Stimulated activated CD4-positive, alpha-beta T cell treated with anti-CD3 and anti-CD28 coated beads, Interleukin-4, amount 100 ng/mL, for 48 hours (primary cell): ENCODE data around the gene E2F1.
"Not testable (repeated sequence)": the region's sequence is repeated elsewhere in the genome, so short reads cannot be mapped to it uniquely, and the experiment has no call there.

Experiments
- DNase-seq, 2 donors: peaks; one replicate each; pipeline ENCODE4 v3.0.0-alpha.2; 2020; ENCODE audit warnings: low read depth in 2 of 2

Gene E2F1

DNA sequence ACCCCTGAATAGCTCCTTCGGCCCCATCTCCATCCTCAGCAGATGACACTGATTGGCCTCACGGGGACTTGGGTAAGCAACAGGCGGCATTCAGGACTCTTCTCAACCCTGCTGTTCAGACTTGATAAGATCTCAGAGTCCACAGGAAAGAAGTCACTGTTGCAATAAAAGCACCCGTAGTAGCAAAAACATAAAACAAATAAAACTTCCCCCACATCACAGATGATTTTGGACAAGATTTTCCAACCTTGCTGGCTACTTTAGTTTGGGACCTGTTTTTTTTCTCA, 41.2 kb downstream of the E2F1 start:
- no peak for DNase-seq

DNA sequence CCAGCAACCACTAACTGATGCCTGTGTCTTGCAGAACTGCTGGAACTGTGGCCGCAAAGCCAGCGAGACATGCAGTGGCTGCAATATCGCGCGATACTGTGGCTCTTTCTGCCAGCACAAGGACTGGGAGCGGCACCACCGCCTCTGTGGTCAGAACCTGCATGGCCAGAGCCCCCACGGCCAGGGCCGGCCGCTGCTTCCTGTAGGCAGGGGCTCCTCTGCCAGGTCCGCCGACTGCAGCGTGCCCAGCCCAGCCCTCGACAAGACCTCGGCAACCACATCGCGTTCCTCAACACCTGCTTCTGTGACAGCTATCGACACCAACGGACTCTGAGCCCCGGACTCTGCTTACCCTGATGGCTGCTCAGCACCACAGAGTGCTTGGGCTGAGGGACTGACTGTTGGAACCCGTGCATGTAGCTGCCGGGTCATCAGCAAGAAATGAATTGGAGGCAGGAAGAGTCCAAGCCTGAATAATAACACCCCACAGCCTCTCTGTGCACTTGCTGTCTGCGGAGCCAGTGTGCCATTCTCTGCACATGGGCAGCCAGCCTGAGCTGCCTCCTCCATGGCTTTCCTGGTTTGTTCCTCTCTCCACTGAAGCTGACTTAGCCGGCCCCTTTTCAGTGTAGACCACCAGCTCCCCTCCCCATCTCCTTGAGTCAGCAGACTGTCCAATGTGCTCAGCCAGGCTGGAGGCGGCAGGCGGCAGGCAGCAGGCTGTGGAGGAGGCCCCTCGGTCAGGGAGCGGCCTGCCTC, 41.7 kb downstream of the E2F1 start:
- no peak for DNase-seq

DNA sequence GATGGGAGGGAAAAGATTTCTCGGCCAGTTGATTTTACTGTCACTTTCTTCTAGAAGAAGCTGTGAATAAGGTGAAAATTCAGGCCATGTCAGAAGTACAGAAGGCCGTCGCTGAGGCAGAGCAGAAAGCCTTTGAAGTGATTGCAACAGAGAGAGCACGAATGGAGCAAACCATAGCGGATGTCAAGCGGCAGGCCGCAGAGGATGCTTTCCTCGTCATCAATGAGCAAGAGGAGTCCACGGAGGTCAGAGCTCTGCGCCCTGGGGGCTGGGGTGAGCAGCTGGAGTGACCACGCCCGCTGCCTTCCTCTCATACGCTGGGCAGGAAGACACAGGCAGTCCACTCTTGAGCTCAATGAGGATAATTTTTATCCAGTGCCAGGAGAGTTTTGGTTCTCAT, 45.9 kb downstream of the E2F1 start:
- DNase-seq = no peak

DNA sequence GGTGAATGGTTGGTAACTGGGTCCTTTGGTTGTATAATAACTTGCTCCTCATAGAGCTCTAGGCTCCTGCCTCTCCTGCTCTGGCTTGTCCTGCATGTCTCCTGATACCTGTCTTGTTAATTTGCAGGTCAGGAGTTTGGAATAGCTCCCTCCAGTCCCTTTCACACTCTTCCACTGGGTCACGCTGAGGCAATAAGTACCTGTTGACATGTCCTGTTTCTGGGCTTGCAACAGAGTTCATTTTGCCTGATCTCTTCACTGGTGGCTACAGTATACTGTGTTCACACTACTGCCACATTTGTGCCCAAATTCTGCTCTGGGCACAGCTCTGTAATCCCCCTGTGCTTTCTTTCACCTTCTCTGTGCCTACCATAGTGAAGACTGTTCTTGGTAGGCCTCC, 49.4 kb downstream of the E2F1 start:
- DNase-seq = no peak

DNA sequence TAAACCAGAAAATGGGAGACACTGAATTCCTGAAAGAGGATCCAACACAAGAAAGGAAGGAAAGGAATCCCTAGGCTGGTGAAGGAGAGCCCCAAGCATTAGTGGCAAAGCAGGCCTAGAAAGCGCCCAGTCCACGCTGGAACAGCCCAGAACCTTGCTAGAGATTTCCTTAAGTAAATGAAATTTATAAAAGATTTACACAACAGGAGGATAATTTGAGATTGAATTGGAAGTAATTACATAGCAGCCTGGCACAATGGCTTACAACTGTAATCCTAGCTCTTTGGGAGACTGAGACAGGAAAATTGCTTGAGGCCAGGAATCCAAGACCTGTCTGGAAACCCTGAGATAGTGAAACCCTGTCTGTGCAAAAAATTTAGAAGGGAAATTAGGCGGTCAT, 50.8 kb downstream of the E2F1 start:
- no peak for DNase-seq

DNA sequence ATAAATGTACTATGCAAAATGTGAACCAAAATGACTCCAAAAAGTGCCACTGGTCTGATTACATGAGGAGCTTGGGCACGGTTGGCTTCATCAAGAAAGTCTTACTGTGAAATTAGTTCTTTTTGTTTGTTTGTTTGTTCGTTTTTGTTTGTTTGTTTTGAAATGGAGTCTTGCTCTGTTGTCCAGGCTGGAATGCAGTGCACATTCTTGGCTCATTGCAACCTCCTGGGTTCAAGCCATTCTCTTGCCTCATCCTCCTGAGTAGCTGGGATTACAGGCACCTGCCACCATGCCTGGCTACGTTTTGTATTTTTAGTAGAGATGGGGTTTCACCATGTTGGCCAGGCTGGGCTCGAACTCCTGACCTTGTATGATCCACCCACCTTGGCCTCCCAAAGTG, 54.3 kb downstream of the E2F1 start:
- DNase-seq = not testable (repeated sequence)

DNA sequence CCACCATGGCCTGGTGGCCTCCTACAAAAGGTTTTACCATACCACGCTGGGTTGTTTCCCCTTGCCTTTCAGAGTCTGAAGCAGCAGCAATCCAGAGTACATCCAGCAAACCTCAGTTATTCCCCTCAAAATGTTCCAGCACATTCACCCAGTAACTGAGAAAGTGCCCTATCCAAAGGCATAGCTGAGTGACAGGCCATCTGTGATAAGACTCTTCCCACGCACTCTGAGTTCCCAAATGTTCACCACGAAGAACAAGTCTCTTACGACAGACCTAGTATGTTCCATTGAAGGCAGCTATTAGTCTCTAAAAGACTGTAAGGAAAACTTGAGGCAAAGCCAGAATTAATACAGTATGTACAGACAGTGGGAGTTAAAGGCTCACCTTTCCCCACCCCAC, 55.7 kb downstream of the E2F1 start:
- no peak for DNase-seq

DNA sequence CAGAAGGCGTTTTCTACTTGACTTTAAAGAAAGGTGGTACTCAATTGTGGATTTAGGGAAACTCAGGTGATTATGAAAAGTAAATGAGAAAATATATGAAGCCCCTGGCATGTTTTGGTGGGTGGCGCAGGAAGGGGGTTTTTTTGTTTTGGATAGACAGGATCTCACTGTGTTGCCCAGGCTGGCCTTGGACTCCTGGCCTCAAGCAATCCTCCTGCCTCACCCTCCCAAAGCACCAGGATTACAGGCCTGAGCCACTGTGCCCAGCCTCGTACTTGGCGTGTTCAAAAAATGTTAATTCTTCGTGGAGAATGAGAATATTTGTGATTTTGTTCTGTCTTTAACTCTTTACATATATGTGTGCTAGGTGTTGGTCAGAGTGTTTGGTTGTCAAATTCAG, 56.2 kb downstream of the E2F1 start:
- no peak for DNase-seq

DNA sequence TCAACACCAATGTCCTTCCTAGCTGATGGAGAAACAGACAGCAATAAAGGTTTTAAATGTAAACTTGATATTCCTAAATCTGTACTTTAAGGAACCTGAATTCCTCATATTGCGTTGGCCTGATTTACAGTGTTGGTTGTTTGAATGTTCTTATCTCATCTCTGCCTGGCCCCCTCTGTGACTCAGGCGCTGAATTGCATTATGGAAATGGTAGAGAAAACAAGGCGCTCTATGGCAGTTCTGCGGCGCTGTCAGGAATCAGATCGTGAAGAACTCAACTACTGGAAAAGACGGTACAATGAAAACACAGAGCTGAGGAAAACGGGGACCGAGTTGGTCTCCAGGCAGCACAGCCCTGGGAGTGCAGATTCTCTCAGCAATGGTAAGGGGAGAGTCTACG, 56.7 kb downstream of the E2F1 start:
- no peak for DNase-seq

DNA sequence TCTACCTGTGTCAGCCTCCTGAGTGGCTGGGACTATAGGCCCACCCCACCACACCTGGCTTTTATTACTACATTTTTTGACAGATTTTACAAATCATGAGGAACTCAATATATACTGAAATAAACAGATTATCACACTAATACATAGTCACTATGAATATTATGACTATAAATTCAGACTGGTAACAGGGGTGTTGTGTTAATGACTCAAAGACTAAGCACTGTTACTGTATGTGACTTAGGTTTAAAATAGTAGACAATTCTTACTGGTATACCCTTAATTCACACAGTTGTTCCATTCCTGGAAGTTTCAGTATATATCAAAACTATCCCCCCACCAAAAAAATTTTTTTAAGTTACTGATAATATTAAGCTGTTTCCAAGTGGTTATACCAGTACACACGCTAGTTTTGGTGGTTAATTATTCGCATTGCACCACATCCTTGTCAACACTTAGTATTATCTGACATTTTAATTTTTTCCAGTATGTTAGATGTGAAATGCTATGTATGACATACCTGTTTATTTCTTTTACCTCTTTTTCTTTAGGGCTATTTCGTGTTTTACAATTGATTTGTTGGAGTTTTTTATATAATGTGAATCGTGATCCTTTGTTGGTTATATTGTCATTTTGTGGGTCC, 58.5 kb downstream of the E2F1 start:
- no peak for DNase-seq

DNA sequence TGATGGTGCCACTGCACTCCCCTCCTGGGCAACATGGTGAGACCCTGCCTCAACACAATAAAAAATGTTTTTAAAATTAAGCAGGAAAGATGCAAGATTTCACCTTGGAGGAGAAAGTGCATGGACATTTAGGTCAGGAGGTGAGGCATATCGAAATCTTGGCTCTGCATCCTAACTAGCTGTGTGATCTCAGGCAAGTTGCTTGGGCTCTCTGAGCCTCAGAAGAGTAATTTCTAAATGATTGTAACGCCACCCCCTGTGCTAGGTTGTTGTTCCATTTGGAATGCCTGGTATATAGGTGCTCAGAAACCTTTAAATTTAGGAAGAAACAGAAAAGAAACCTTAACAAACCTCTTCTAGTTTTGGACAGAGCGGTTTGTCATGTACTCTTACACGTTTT, 60.0 kb downstream of the E2F1 start:
- DNase-seq = no peak
